ENCODE measurements around the gene SNAPC1. TPM values are rescaled to one million over a fixed set of nuclear protein-coding genes. Genes with fewer than 3 reads are reported as not detected.
A peak's percentile ranks its signal among the peaks of the same experiment; 100 is the strongest.

The SNAPC1 gene
- total RNA-seq, 2 experiments from 2014 or later = 9.1 TPM

GRCh38 chr14:61822458-61822857 lies 60.2 kb downstream of the SNAPC1 start:
- H3K27ac Mint-ChIP-seq = no peak overlapping the region

DNA sequence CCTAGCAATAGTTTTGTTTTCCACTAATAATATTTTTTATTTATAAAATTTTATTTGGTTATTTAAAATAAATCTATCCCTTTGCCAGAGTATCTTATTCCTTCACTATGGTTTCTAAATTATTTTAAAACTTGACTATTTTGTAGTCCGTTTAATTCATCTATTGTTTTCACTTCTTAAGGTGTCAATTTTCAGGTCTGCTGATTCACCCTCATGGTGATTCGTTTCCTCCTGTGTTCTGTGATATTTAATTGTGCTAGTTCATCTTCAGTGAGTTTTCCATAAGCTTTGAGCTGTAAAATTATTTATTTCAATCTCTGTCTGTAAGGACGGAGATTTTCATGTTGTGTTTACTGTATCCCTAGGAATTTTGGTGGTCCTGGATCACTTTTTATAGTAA lies 70.6 kb downstream of the SNAPC1 start:
- Mint-ChIP-seq H3K4me3 (no peak overlapping the region), H3K27ac (no peak overlapping the region), H3K27me3 (peaks cover 2% of the 10 kb centered on the region), H3K9me3 (no peaks in the 10 kb centered on the region), H3K4me1 (ENCODE audit: low read depth) (peaks cover 4% of the 10 kb centered on the region), H3K36me3 (no peaks in the 10 kb centered on the region)
- intact Hi-C loops (cut with micrococcal nuclease) = no loop called here
- POLR2A ChIA-PET = no interaction called here
- no peak for DNase-seq
- CTCF ChIA-PET = no interaction called here

More at GRCh38 chr14:61822458-61822857, 60.2 kb downstream of the SNAPC1 start:
- no peak overlapping the region for H3K4me3 Mint-ChIP-seq
- peaks cover 7% of the 10 kb centered on the region for H3K27me3 Mint-ChIP-seq
- POLR2A ChIA-PET = no interaction called here
- no peaks in the 10 kb centered on the region for H3K9me3 Mint-ChIP-seq
- no peaks in the 10 kb centered on the region for H3K36me3 Mint-ChIP-seq
- DNase-seq = no peak
- intact Hi-C loops (cut with micrococcal nuclease) = no loop called here
- CTCF ChIA-PET = interaction anchor here (1.1 to 1.9 kb wide), 3 partner anchors 10 to 304 kb away, joined by 3 to 8 read pairs (median 5); partner anchors contain the start of gene SYT16
- peaks cover 6% of the 10 kb centered on the region for H3K4me1 Mint-ChIP-seq (ENCODE audit: low read depth)

GRCh38 chr14:61836184-61836583 lies 74.0 kb downstream of the SNAPC1 start:
- H3K4me1 Mint-ChIP-seq (ENCODE audit: low read depth) = peaks cover 4% of the 10 kb centered on the region
- H3K9me3 Mint-ChIP-seq = no peaks in the 10 kb centered on the region
- intact Hi-C loops (cut with micrococcal nuclease) = loop anchor here (5.0 kb wide), 1 partner anchor 554 kb away; the partner anchor contains the start of gene TMEM30B
- ChIA-PET POLR2A (no interaction called here), CTCF (interaction anchor here (1.0 to 3.8 kb wide), 30 partner anchors 10 to 567 kb away, joined by 3 to 76 read pairs (median 6); partner anchors contain the start of gene SNAPC1)
- no peak overlapping the region for H3K27ac Mint-ChIP-seq
- DNase-seq = no peak
- no peaks in the 10 kb centered on the region for H3K36me3 Mint-ChIP-seq
- peaks cover 2% of the 10 kb centered on the region for H3K27me3 Mint-ChIP-seq
- no peak overlapping the region for H3K4me3 Mint-ChIP-seq

GRCh38 chr14:61836807-61837206 lies 74.6 kb downstream of the SNAPC1 start:
- peaks cover 4% of the 10 kb centered on the region for H3K4me1 Mint-ChIP-seq (ENCODE audit: low read depth)
- no peak overlapping the region for H3K4me3 Mint-ChIP-seq
- no peak for DNase-seq
- ChIA-PET CTCF (interaction anchor here (0.6 to 3.8 kb wide), 60 partner anchors 9 to 569 kb away, joined by 3 to 76 read pairs (median 5); partner anchors contain the start of gene SNAPC1), POLR2A (interaction anchor here (0.6 kb wide), 1 partner anchor 376 kb away, joined by 4 read pairs; no protein-coding TSS in a partner anchor)
- peaks cover 2% of the 10 kb centered on the region for H3K27me3 Mint-ChIP-seq
- no peaks in the 10 kb centered on the region for H3K9me3 Mint-ChIP-seq
- H3K27ac Mint-ChIP-seq = no peak overlapping the region
- H3K36me3 Mint-ChIP-seq = no peaks in the 10 kb centered on the region
- intact Hi-C loops (cut with micrococcal nuclease) = loop anchor here (1.0 to 5.0 kb wide), 5 partner anchors 75 to 568 kb away; partner anchors contain the start of genes SNAPC1 and TMEM30B

DNA sequence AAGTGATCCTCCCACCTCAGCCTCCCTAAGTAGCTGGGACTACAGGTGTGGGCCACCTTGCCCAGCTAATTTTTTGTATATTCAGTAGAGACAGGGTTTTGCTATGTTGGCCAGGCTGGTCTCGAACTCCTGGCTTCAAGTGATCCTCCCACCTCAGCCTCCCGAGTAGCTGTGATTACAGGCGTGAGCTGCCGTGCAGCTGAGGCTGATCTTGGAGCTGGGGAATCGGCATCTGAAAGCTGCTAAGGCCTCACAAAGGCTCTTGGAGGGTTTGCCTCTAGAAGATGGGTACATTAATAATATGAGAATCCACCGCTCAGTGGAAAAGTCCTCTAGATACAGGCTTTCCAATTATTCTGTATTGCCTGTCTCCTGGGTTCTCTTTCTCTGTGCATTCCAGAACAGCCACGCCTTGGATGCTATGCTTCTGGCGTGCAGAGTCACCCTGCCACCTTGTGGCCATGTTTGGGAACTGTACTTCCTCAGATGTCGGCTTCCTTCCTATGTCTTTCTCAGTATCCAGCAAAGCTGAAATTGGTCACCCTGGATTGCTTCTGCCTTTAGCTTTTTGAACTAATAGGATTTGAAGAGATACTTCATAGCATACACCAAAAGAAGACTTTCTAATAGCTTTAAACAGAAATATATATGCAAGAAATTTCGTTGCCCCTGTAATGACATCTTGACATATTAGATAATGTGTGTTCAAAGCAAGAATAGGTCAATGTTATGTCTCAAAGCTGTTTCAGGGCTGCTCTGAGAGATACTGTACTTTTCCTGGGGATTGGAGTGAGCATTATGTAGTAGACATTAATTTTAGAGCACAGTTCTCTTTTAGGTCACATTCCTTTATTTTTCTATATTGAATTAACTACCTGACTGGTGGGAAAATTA lies 75.4 kb downstream of the SNAPC1 start:
- Mint-ChIP-seq H3K9me3 (no peaks in the 10 kb centered on the region), H3K27ac (no peak overlapping the region), H3K4me3 (no peak overlapping the region), H3K27me3 (peaks cover 2% of the 10 kb centered on the region), H3K36me3 (no peaks in the 10 kb centered on the region), H3K4me1 (ENCODE audit: low read depth) (peaks cover 4% of the 10 kb centered on the region)
- POLR2A ChIA-PET = interaction anchor here (0.6 kb wide), 1 partner anchor 376 kb away, joined by 4 read pairs; no protein-coding TSS in a partner anchor
- intact Hi-C loops (cut with micrococcal nuclease) = loop anchor here (1.0 to 5.0 kb wide), 5 partner anchors 75 to 568 kb away; partner anchors contain the start of genes SNAPC1 and TMEM30B
- CTCF ChIA-PET = interaction anchor here (0.6 to 3.8 kb wide), 91 partner anchors 8 to 1213 kb away, joined by 3 to 76 read pairs (median 4); partner anchors contain the start of gene SNAPC1
- DNase-seq = peak; percentile 85

DNA sequence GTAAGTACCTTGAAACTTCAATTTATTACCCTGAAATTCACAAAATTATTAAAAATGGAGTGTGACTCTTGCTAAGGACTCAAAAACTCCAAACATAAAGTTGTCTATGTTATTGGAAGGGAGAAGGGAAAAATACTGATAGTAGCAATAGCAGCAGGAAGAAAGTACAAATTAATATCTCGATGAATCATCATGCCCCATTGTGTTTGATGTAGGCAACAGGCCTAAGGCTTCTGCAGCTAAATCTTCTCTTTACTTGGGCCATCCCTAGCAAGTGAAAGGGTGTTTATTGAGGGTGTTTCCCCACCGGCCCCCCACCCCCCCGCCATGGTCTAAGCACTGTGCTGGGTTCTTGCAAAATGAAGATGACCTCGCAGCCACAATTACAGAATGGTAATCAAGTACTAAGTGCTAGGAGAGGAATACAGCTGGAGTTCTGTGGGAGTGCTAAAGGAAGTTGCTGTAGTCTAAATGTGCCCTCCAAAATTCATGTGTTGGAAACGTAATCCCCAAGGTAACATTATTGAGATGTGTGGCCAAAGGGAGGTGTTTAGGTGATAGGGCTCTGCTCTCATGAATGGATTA lies 76.5 kb downstream of the SNAPC1 start:
- Mint-ChIP-seq H3K36me3 (no peaks in the 10 kb centered on the region), H3K4me3 (no peak overlapping the region), H3K9me3 (no peaks in the 10 kb centered on the region), H3K27ac (no peak overlapping the region), H3K4me1 (ENCODE audit: low read depth) (no peaks in the 10 kb centered on the region), H3K27me3 (peaks cover 2% of the 10 kb centered on the region)
- CTCF ChIA-PET = interaction anchor here (1.1 to 3.8 kb wide), 15 partner anchors 16 to 547 kb away, joined by 3 to 76 read pairs (median 5); partner anchors contain the start of gene SNAPC1
- intact Hi-C loops (cut with micrococcal nuclease) = loop anchor here (5.0 kb wide), 1 partner anchor 556 kb away; the partner anchor contains the start of gene TMEM30B
- DNase-seq = no peak
- POLR2A ChIA-PET = no interaction called here

DNA sequence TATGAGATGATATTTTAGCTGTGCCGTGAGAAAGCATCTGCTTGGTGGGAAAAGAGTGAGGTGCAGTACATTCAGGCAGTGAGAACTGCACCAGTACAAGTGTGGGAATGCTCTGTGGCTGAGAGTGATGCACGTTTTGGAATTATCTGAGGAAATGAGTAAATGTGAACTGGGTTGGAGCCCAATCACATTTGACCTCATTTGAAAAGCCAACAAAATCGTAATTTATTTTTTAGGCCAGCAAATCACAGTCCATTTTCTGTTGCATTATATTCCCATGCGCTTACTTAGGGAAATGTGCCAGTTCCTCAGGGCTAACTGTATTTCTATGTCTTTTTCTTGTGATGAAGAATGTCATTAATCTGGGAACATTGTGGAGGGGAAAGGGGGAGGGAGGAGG lies 77.3 kb downstream of the SNAPC1 start:
- POLR2A ChIA-PET = no interaction called here
- Mint-ChIP-seq H3K27ac (no peak overlapping the region), H3K36me3 (no peaks in the 10 kb centered on the region), H3K9me3 (no peaks in the 10 kb centered on the region), H3K4me1 (ENCODE audit: low read depth) (no peaks in the 10 kb centered on the region), H3K27me3 (peaks cover 2% of the 10 kb centered on the region), H3K4me3 (no peak overlapping the region)
- CTCF ChIA-PET = interaction anchor here (3.0 to 3.8 kb wide), 2 partner anchors 365 to 378 kb away, joined by 13 to 76 read pairs; no protein-coding TSS in a partner anchor
- intact Hi-C loops (cut with micrococcal nuclease) = loop anchor here (5.0 kb wide), 1 partner anchor 557 kb away; the partner anchor contains the start of gene TMEM30B
- no peak for DNase-seq

DNA sequence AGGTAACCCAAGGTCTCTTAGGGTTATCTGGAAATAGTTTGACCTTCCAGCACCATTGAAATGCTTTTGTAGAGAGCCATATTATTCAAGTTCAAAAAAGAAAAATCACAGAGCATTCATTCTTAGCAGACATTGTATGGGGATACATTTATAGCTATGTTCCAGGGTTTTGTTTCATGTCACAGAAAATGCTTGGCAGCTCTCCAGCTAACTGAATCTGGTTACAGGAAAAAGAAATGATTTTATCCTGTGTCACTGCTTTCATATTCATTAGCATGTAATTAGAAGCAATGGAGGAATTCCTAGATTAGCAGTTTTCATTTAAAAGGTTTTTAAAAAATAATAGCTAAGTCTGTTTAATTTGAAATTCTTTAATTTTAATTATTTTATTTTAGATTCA lies 78.9 kb downstream of the SNAPC1 start:
- POLR2A ChIA-PET = no interaction called here
- Mint-ChIP-seq H3K36me3 (no peaks in the 10 kb centered on the region), H3K4me1 (ENCODE audit: low read depth) (no peaks in the 10 kb centered on the region), H3K27ac (no peak overlapping the region), H3K4me3 (no peak overlapping the region), H3K27me3 (peaks cover under 1% of the 10 kb centered on the region), H3K9me3 (no peaks in the 10 kb centered on the region)
- no peak for DNase-seq
- CTCF ChIA-PET = interaction anchor here (0.9 to 3.0 kb wide), 6 partner anchors 94 to 573 kb away, joined by 3 to 13 read pairs (median 4); no protein-coding TSS in a partner anchor
- intact Hi-C loops (cut with micrococcal nuclease) = no loop called here

Other genes starting within 250 kb of the SNAPC1 start
- gene HIF1A, start 66.9 kb upstream of the SNAPC1 start, total RNA-seq = 100 to 1,000 TPM; 283 to 287 TPM
- not detected for gene SYT16, start 50.3 kb downstream of the SNAPC1 start, total RNA-seq